Calu3 (cell line): ENCODE results near the gene CLOCK. TPM values are rescaled to one million over a fixed set of nuclear protein-coding genes. Genes with fewer than 3 reads are reported as not detected.

Experiments
- BruUV-seq: library from RNA; stranded (reverse); fragments of 400-500 nt; replicated peaks from 2 replicates; lab custom pipeline; 2021; lab: Mats Ljungman, UMichigan
- CTCF ChIA-PET: fragments of 300-600 bp; sonication (Branson Sonifier 250); formaldehyde crosslinking; loops from one replicate; lab custom pipeline; 2022; ENCODE audit warnings: antibody characterized with exemption; lab: Charles Lee
- DNase-seq: peaks from one replicate; pipeline ENCODE4 v3.0.0; 2022
- H3K27ac Mint-ChIP-seq: one replicate; pipeline ENCODE4 v1.8.0; 2022; ENCODE audit warnings: mixed read lengths; ENCODE audit not compliant: unreplicated experiment
- H3K27me3 Mint-ChIP-seq: one replicate; pipeline ENCODE4 v1.8.0; 2022; ENCODE audit warnings: mixed read lengths; ENCODE audit not compliant: unreplicated experiment
- H3K36me3 Mint-ChIP-seq: one replicate; pipeline ENCODE4 v1.8.0; 2022; ENCODE audit warnings: mild to moderate bottlenecking, moderate library complexity, mixed read lengths; ENCODE audit not compliant: insufficient read depth, unreplicated experiment
- H3K4me1 Mint-ChIP-seq: one replicate; pipeline ENCODE4 v1.8.0; 2022; ENCODE audit warnings: mild to moderate bottlenecking, low read depth, mixed read lengths; ENCODE audit not compliant: unreplicated experiment
- H3K4me3 Mint-ChIP-seq: one replicate; pipeline ENCODE4 v1.8.0; 2022; ENCODE audit warnings: mild to moderate bottlenecking, low read depth, moderate library complexity, mixed read lengths; ENCODE audit not compliant: unreplicated experiment
- H3K9me3 Mint-ChIP-seq: one replicate; pipeline ENCODE4 v1.8.0; 2022; ENCODE audit warnings: low read depth, mixed read lengths; ENCODE audit not compliant: unreplicated experiment
- CTCF ChIP-seq: fragments of 200-600 bp; IDR thresholded peaks from one replicate; pipeline ENCODE4 v1.8.0; 2022; ENCODE audit warnings: antibody characterized with exemption; ENCODE audit not compliant: unreplicated experiment
- intact Hi-C: fragments of 100-400 bp; cut with micrococcal nuclease; formaldehyde crosslinking; loops from one replicate; pipeline ENCODE4 v1.10.0; 2022; ENCODE audit not compliant: unreplicated experiment
- total RNA-seq: library from RNA; stranded (reverse); gene quantifications from 2 replicates; pipeline ENCODE4 v1.2.3, GENCODE V29; 2022

The CLOCK gene
- total RNA-seq, 1 experiment from 2014 or later = 16.2 TPM

GRCh38 chr4:55435141-55435841 lies 111.4 kb downstream of the CLOCK start:
- intact Hi-C loops = no loop called here
- peaks cover 22% of the 10 kb centered on the region for H3K36me3 Mint-ChIP-seq
- peak; percentile 6 for DNase-seq
- TF ChIP-seq CTCF = peak; percentile 12
- no peak overlapping the region for H3K4me3 Mint-ChIP-seq
- BruUV-seq = no TSS peak
- H3K9me3 Mint-ChIP-seq = no peaks in the 10 kb centered on the region
- peaks cover 12% of the 10 kb centered on the region for H3K4me1 Mint-ChIP-seq
- CTCF ChIA-PET = no interaction called here
- no peaks in the 10 kb centered on the region for H3K27me3 Mint-ChIP-seq
- H3K27ac Mint-ChIP-seq = no peak overlapping the region

- no peak overlapping the region for H3K27ac Mint-ChIP-seq
- H3K27me3 Mint-ChIP-seq = no peaks in the 10 kb centered on the region
- TF ChIP-seq CTCF = no peak
- H3K4me3 Mint-ChIP-seq = no peak overlapping the region
- intact Hi-C loops = no loop called here
- DNase-seq = no peak
- H3K36me3 Mint-ChIP-seq = peaks cover 24% of the 10 kb centered on the region
- BruUV-seq = no TSS peak
- no peaks in the 10 kb centered on the region for H3K9me3 Mint-ChIP-seq
- CTCF ChIA-PET = interaction anchor here (1.2 kb wide), 1 partner anchor 46 kb away, joined by 3 read pairs; no protein-coding TSS in a partner anchor
- no peaks in the 10 kb centered on the region for H3K4me1 Mint-ChIP-seq
Observed at GRCh38 chr4:55431710-55432336, 114.9 kb downstream of the CLOCK start.

- Mint-ChIP-seq H3K4me3 (no peak overlapping the region), H3K36me3 (peaks cover 36% of the 10 kb centered on the region), H3K27ac (no peak overlapping the region), H3K27me3 (no peaks in the 10 kb centered on the region), H3K4me1 (no peaks in the 10 kb centered on the region), H3K9me3 (no peaks in the 10 kb centered on the region)
- CTCF ChIA-PET = no interaction called here
- DNase-seq = no peak
- intact Hi-C loops = no loop called here
- no TSS peak for BruUV-seq
- no peak for TF ChIP-seq CTCF
Observed at GRCh38 chr4:55424791-55425190, 121.9 kb downstream of the CLOCK start.

GRCh38 chr4:55416176-55416575 lies 130.5 kb downstream of the CLOCK start:
- intact Hi-C loops = no loop called here
- H3K27me3 Mint-ChIP-seq = no peaks in the 10 kb centered on the region
- TF ChIP-seq CTCF = no peak
- BruUV-seq = no TSS peak
- peaks cover 4% of the 10 kb centered on the region for H3K36me3 Mint-ChIP-seq
- no peak overlapping the region for H3K4me3 Mint-ChIP-seq
- no peak for DNase-seq
- CTCF ChIA-PET = no interaction called here
- no peak overlapping the region for H3K27ac Mint-ChIP-seq
- H3K9me3 Mint-ChIP-seq = no peaks in the 10 kb centered on the region
- H3K4me1 Mint-ChIP-seq = no peaks in the 10 kb centered on the region
